Inferior parietal cortex (tissue), 1 donor: ENCODE measurements around the gene DHDDS.
"Not testable (repeated sequence)": the region's sequence is repeated elsewhere in the genome, so short reads cannot be mapped to it uniquely, and the experiment has no call there.

Experiments
- DNase-seq: peaks from one replicate; pipeline ENCODE4 v3.0.0-alpha.2; 2016; ENCODE audit errors: extremely low spot score

Gene DHDDS

DNA sequence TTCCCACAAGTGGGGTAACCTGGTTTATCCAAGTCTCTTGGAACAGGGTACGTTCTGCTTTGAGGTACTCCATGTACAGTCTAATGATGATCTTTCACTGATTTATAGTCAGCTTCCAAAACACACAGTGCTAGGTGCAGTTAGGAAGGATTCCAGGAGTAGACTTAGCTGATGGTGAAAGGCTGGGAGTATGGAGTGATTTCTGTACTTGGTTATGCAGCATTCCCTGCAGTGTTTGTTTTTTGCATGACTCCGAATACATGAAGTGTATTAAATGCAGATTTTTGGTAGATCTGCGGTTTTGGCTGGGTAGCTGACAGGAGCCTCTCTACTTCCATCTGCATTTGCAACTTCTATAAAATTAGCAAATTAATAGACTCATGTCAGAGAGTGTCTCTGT is 43.9 kb downstream of the DHDDS start:
- DNase-seq, result no peak

DNA sequence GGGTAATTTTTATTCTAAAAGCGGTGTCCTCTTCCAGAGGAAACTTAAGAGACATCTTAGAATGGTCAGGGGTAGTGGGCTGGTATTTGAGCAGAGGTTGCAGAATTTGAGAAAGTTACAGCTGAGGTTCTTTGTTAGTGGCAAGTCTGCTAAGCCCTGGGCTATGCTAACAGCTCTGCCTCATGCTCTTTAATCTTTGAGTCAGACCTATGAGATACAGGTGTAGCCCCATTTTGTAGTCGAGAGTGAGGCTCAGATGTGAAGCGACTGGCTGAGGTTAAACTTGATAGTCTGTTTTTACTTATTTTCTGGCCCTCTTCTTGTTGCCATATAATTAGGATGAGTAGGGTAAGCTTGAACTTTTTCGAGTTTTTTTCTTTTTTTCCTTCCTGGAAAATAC is 44.8 kb downstream of the DHDDS start:
- no peak for DNase-seq

DNA sequence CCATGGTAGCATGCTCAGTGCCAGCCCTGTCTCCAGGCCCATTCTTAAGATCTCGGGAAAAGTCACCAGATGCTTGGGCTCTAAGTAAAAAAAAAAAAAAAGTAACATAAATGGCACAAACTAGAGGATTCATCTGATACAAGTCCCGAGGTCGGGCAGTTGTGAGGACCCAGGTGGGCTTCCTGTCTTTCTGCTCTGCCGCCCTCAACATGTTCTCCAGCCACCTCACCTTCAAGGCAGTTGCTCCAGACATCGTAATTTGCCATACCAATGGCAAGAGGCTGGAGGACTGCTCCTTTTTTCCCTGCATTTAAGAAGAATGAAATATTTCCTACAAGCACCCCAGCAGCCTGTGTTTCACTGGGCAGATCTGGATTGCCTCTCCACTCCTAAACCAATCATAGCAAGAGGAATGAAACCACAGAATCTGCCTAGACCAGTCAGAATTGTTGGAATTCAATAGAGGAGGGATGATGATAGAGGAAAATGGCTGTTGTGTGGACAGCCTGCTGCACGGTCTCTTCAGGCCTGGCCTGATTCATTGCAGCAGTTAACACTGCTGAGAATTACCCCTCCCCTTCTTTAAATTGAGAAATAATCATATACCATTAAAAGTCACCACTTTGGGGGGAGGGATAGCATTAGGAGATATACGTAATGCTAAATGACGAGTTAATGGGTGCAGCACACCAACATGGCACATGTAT is 45.5 kb downstream of the DHDDS start:
- DNase-seq, result no peak

DNA sequence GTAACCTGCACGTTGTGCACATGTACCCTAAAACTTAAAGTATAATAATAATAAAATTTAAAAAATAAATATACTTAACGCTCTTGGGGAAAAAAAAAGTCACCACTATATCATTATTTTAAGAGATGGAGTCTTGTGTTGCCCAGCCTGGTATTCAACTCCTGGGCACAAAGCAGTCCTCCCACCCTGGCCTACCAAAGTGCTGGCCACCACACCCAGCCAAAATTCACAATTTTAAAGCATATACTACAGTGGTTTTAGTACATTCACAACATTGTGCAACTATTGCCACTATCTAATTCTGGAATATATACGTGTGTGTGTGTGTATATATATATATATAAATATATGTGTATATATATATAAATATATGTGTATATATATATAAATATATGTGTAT is 46.0 kb downstream of the DHDDS start:
- no peak for DNase-seq

DNA sequence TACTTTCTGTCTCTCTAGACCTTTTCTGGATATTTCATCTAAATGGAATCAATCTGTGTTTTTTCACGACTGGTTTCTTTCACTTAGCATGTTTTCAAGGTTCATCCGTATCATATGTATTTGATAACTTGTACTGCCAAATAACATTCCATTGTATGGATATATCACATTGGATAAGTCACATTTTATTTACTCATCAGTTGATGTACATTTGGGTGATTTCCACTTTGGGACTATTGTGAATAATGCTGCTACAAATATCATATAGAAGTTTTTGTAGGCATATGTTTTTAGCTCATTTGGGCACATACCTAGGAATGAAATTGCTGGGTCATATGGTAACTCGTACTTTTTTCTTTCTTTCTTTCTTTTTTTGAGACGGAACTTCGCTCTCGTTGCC is 46.9 kb downstream of the DHDDS start:
- no peak for DNase-seq

DNA sequence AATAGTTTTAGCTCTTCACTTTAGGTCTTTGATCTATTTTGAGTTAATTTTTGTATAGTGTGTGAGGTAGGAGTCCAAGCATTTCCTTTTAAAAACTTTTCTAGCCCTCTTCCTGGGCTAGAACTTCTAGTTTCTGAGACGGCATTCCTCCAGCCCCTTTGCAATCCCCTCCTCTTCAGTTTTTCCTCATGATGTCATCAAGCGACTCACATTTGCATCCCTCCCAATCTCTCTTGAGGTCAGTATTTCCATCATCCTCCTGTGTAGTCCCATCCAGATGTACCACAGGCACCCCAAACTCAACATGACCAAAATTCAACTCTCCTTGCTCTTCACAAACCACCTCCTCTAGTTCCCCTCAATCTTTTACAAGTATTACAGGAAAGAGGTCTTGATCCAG is 50.8 kb downstream of the DHDDS start:
- no peak for DNase-seq

DNA sequence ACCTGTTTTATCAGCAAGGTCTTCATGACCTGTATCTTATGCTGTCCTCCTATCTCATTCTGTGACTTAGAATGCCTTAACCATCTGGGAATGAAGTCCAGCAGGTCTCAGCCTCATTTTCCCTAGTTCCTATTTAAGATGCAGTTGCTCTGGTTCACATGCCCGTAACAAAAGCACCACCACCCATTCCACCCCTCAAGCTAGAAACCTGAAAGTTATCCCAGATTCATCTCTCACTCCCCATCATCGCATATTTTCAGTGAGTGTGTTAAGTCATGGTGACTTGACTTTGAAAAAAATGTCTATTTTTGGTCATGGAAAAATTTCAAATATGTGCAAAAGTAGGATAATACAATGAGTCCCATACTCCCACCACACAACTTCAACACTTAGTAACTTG is 51.9 kb downstream of the DHDDS start:
- no peak for DNase-seq

DNA sequence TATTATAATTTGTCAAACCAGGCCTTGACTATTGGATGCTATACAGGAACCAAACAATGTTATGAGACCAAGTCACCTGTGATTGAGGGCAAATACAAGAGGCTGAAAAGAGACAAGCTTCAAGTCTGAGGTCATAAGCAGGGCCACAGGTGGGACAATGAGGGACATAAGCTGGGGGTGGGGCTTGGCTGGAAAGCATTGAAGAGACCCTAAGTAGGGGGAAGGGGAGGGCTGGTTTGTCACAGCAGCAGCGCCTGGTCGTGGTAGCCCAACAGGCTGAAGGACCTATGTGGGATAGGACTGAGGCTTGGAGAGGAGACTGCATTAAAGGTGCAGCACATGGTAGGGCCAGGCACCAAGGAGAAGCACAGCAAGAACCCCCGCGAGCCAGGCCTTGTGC is 58.0 kb downstream of the DHDDS start:
- DNase-seq, result no peak

DNA sequence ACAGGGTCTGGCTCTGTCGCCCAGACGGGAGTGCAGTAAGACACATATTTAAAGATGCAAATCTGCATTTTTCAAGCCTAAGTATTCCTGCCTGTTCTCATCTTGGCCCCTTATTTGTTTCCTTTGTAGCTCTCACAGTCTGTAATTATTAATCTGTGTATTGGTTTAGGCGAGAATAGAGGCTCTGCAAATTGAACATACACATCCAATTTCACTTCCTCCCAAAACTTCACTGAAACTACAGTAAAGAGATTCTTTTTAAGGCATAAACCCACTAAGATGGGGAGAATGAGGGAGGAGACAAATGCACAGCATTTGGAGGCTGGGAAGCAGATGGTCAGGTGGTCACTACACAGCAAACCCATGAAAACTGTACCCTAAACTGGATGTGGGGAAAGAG is 61.1 kb downstream of the DHDDS start:
- no peak for DNase-seq

DNA sequence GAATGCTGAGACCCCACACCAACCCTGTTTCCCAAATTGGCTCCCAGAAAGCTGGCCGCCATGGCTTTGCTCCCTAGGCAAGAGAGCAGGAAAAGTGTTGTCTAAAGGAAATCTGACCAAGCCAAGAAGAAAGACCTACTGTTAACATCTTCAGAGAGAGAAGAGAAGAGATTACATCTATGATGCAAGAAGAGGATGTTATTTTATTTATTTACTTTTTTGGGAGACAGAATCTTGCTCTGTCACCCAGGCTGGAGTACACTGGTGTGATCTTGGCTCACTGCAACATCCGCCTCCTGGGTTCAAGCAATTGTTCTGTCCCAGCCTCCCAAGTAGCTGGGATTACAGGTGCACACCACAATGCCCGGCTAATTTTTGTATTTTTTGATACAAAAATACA is 61.8 kb downstream of the DHDDS start:
- DNase-seq, result no peak

DNA sequence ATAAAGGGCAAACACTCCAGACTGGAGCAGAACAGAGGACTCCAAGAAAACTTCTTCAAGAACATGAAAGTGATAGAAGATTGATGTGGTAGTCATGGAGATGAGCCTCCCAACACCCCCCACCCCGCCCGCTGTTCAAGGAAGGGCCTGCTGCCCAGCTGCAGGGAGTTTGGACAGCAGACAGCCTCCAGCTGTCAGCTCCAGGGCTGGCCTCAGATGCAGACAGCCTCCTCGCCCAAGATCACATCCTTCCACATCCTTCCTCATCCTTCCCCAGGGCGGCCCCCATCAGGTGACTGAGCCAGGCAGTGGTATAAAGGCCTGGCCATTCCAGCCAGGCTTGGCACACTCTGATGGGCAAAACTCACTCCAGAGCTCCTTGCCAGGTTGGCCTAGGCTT is 64.7 kb downstream of the DHDDS start:
- DNase-seq, result no peak

DNA sequence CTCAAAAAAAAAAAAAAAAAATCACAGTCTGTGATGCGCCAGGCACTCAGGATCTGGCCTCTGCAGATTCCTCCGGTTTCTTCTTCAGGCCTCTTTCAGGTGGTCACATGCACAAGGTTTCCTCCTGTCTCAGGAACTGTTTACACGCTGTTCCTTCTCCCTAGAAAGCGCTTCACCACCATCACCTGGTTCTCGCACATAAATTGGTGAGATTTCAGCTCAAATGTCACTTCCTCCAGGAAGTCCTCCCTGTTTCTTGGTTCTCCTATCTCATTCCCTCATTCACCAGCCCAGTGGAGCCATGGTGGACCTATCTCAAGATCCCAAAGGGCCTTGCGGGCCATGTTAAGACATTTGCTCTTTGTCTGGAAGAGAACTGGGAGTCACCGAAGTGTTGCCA is 66.8 kb downstream of the DHDDS start:
- DNase-seq, result no peak

DNA sequence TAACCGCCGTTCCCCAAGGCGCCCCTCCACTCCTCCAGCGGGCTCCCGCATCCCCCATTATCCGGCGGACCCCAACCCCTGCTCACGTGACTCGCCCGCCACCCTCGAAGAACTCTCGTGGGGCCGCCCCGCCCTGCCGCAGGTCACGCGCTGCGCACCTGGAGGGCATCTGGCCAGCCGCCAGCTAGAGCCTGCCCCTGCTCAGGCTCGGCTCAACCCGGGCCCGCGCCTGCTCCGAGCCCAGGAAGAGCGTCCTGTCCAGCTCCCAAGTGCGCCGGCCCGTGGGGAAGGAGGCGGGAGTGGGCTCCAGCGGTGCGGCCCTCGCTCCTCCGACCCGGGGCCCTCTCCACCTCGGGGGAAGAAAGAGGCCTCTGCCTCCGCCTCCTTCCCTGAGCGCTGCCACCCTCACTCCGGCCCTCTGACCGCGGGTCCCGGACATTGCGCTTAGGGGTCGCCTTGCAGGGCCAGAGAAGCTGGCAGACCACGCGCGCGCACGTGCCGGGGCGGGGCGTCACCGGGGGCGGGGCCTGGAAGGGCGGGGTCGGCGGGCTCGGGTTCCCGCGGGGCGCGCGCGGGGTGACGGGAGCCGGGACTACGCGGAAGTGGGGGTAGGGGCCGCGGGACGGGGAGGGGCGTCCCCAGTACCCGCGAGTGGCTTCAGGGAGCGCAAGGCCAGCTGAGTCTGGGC is 68.5 kb downstream of the DHDDS start:
- peak; percentile 63 for DNase-seq

DNA sequence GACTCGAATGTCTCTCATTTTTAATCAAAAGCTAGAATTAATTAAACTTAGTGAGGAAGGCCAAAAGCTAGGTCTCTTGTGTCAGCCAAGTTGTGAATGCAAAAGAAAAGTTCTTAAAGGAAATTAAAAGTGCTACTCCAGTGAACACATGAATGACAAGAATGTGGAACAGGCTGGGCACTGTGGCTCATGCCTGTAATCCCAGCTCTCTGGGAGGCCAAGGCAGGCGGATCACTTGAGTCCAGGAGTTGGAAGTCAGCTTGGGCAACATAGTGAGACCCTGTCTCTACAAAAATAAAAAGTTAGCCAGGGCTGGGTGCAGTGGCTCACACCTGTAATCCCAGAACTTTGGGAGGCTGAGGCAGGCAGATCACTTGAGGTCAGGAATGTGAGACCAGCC is 78.6 kb downstream of the DHDDS start:
- DNase-seq, result not testable (repeated sequence)

DNA sequence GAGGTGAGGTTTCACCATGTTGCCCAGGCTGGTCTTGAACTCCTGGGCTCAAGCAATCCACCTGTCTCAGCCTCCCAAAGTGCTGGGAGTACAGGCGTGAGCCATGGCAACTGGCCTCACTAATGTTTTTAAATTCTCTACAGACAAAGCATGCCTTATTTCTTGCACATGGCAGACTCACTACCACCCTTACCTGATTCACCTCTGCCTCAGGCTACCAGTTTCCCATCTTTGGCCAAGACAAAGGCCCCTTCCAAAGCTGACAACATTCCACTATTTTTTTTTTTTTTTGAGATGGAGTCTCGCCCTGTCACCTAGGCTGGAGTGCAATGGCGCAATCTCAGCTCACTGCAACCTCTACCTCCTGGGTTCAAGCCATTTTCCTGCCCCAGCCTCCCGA is 83.7 kb downstream of the DHDDS start:
- not testable (repeated sequence) for DNase-seq

DNA sequence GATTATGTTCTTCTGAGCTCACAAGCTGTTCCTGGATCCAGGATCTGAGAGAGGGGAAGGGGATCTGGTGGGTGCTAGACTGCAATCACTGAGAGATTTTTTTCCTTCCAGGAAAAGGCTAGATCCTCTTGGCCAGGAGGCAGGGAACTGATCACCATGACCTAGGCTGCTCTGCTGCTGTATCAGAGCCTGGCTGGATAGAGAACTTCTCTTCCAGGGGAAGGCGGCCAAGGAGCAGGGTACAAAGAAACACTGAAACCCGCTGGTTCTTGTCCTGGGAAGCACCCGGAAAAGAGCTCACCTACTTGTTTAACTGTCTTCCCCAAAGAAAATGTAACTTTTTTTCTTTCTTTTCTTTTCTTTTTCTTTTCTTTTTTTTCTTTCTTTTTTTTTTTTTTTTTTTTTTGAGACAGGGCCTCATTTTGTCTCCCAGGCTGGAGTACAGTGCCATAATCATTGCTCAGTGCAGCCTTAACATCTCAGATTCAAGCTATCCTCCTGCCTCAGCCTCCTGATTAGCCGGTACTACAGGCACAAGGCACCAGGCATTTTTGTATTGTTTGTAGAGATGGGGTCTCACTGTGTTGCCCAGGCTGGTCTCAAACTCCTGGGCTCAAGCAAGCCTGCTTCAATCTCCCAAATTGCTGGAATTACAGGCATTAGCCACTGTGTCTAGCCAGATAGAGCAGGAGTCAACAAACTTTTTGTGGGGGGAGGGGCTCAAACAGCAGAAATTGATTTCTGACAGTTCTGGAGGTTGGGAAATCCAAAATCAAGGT is 85.1 kb downstream of the DHDDS start:
- no peak for DNase-seq

DNA sequence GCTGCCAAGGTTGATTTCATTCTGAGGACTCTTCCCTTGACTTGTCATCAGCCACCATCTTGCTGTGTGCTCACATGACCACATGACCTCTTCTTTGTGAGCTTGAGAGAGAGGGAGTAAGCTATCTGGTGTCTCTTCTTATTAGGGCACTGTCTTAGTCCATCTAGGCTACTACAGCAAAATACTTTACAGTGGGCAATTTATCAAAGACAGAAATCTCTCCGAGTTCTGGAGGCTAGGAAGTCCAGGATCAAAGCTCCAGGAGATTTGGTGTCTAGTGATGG is 85.6 kb downstream of the DHDDS start:
- DNase-seq, result no peak

DNA sequence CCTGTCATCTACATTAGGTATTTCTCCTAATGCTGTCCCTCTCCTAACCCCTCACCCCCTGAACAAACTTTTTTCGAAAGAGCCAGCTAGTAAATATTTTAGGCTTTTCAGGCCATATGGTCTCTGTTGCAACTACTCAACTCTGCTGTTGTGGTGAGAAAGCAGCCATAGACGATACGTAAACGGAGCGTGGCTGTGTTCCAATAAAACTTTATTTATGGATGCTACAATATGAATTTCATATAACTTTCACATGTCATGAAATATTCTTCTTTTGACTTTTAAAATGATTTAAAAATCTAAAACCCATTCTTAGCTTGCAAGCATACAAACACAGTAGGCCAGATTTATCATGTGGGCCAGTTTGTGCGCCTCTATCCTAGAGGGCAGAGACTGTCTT is 86.2 kb downstream of the DHDDS start:
- no peak for DNase-seq

DNA sequence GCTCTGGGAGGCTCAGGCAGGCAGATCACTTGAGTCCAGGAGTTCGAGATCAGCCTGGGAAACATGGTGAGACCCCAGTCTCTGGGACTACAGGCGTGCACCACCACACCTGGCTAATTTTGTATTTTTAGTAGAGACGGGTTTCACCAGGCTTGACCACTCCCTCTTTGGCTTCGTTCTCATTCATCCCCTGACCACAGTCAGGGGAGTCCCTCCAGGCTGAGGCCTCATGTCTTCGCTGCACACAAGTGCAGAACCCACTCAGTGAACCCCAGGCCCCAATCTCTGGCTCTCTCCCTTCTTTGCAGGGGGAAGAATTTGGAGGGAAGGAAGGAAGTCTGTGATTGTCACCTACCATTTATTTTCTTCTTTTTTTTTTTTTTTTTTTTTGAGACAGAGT is 88.2 kb downstream of the DHDDS start:
- DNase-seq, result no peak
